ENCODE results near the gene LEKR1. TPM values are rescaled to one million over a fixed set of nuclear protein-coding genes. Genes with fewer than 3 reads are reported as not detected.

The LEKR1 gene
- total RNA-seq, 1 experiment from 2014 or later: 0.90 TPM

GRCh38 chr3:157067114-157067513, 241.0 kb downstream of the LEKR1 start:
- no peak overlapping the region for H3K4me3 ChIP-seq (ENCODE audit: low read depth, low read length, poor library complexity, severe bottlenecking)
- CTCF ChIA-PET: no interaction called here
- POLR2A ChIA-PET (ENCODE audit: low non-redundant PET): no interaction called here
- H3K4me1 ChIP-seq (ENCODE audit: insufficient read depth, low read length, poor library complexity, severe bottlenecking): peaks cover 32% of the 10 kb centered on the region
- intact Hi-C loops (cut with micrococcal nuclease; ENCODE audit: unreplicated experiment): no loop called here
- no peaks in the 10 kb centered on the region for H3K27me3 ChIP-seq (replicated peaks; ENCODE audit: insufficient read depth, low read depth, low read length, poor library complexity)
- H3K9me3 ChIP-seq (ENCODE audit: low read depth, low read length, poor library complexity, severe bottlenecking): no peaks in the 10 kb centered on the region
- H3K36me3 ChIP-seq (ENCODE audit: insufficient read depth, low read length, poor library complexity, severe bottlenecking): no peaks in the 10 kb centered on the region
- no peak for DNase-seq (ENCODE audit: low spot score)
- TF ChIP-seq EZH2 (IDR thresholded peaks at IDR 0.05; ENCODE audit: borderline replicate concordance, low read depth, low read length, poor library complexity, severe bottlenecking): no peak
- TF ChIP-seq, protein P1, sequence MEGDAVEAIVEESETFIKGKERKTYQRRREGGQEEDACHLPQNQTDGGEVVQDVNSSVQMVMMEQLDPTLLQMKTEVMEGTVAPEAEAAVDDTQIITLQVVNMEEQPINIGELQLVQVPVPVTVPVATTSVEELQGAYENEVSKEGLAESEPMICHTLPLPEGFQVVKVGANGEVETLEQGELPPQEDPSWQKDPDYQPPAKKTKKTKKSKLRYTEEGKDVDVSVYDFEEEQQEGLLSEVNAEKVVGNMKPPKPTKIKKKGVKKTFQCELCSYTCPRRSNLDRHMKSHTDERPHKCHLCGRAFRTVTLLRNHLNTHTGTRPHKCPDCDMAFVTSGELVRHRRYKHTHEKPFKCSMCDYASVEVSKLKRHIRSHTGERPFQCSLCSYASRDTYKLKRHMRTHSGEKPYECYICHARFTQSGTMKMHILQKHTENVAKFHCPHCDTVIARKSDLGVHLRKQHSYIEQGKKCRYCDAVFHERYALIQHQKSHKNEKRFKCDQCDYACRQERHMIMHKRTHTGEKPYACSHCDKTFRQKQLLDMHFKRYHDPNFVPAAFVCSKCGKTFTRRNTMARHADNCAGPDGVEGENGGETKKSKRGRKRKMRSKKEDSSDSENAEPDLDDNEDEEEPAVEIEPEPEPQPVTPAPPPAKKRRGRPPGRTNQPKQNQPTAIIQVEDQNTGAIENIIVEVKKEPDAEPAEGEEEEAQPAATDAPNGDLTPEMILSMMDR (conservative IDR thresholded peaks at IDR 0.05; ENCODE audit: low read depth, low read length): no peak
- H3K27ac ChIP-seq (ENCODE audit: low read depth, low read length, poor library complexity, severe bottlenecking): no peak overlapping the region
- no TSS peak for BruUV-seq (replicated peaks)

DNA sequence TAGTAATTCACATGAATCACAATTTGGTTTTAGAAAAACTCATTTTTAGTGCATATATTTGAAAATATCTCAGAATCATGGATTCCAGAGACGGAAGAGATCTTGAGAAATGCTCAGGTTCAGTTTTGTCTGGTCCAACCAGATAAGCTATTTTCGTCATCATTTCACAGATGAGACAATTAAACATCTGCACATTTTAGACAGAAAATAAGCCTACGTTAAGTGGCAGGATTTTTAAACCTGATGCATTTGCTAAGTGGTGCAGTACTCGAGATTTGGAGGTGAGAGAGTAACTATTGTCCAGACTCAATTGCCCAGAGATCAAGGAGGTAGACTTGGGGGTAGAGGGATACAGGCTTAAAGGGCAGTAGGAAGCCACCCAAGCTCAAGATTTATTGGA, 243.3 kb downstream of the LEKR1 start:
- no peaks in the 10 kb centered on the region for H3K36me3 ChIP-seq (ENCODE audit: insufficient read depth, low read length, poor library complexity, severe bottlenecking)
- no peaks in the 10 kb centered on the region for H3K9me3 ChIP-seq (ENCODE audit: low read depth, low read length, poor library complexity, severe bottlenecking)
- H3K27ac ChIP-seq (ENCODE audit: low read depth, low read length, poor library complexity, severe bottlenecking): no peak overlapping the region
- no peak for DNase-seq (ENCODE audit: low spot score)
- POLR2A ChIA-PET (ENCODE audit: low non-redundant PET): no interaction called here
- H3K4me1 ChIP-seq (ENCODE audit: insufficient read depth, low read length, poor library complexity, severe bottlenecking): peaks cover 33% of the 10 kb centered on the region
- TF ChIP-seq, protein P1 (conservative IDR thresholded peaks at IDR 0.05; ENCODE audit: low read depth, low read length): no peak
- no peak for TF ChIP-seq EZH2 (IDR thresholded peaks at IDR 0.05; ENCODE audit: borderline replicate concordance, low read depth, low read length, poor library complexity, severe bottlenecking)
- CTCF ChIA-PET: no interaction called here
- intact Hi-C loops (cut with micrococcal nuclease; ENCODE audit: unreplicated experiment): no loop called here
- no TSS peak for BruUV-seq (replicated peaks)
- no peak overlapping the region for H3K4me3 ChIP-seq (ENCODE audit: low read depth, low read length, poor library complexity, severe bottlenecking)
- H3K27me3 ChIP-seq (replicated peaks; ENCODE audit: insufficient read depth, low read depth, low read length, poor library complexity): no peaks in the 10 kb centered on the region

GRCh38 chr3:157069846-157070677, 243.9 kb downstream of the LEKR1 start:
- Histone ChIP-seq H3K4me1 (ENCODE audit: insufficient read depth, low read length, poor library complexity, severe bottlenecking) (peaks cover 27% of the 10 kb centered on the region), H3K27me3 (replicated peaks; ENCODE audit: insufficient read depth, low read depth, low read length, poor library complexity) (no peaks in the 10 kb centered on the region), H3K36me3 (ENCODE audit: insufficient read depth, low read length, poor library complexity, severe bottlenecking) (no peaks in the 10 kb centered on the region), H3K27ac (ENCODE audit: low read depth, low read length, poor library complexity, severe bottlenecking) (peak overlapping the region; percentile 37), H3K4me3 (ENCODE audit: low read depth, low read length, poor library complexity, severe bottlenecking) (no peak overlapping the region), H3K9me3 (ENCODE audit: low read depth, low read length, poor library complexity, severe bottlenecking) (no peaks in the 10 kb centered on the region)
- no TSS peak for BruUV-seq (replicated peaks)
- DNase-seq (ENCODE audit: low spot score): no peak
- intact Hi-C loops (cut with micrococcal nuclease; ENCODE audit: unreplicated experiment): no loop called here
- TF ChIP-seq, protein P1 (conservative IDR thresholded peaks at IDR 0.05; ENCODE audit: low read depth, low read length): no peak
- TF ChIP-seq EZH2 (IDR thresholded peaks at IDR 0.05; ENCODE audit: borderline replicate concordance, low read depth, low read length, poor library complexity, severe bottlenecking): no peak
- ChIA-PET POLR2A (ENCODE audit: low non-redundant PET) (interaction anchor here (0.6 kb wide), 1 partner anchor 10 kb away, joined by 3 read pairs; no protein-coding TSS in a partner anchor), CTCF (no interaction called here)

All from A673 (cell line).